HL-60 (cell line): ENCODE measurements around the gene EPM2A.

Source experiments
- DNase-seq, 2 experiments: peaks; one replicate each; pipeline ENCODE4 v3.0.0-alpha.2; 2010 to 2020; ENCODE audit warnings: low read depth in 1 of 2, low spot score in 1 of 2
- H3K27ac ChIP-seq: fragments of 250-450 bp; sonication (Bioruptor Pico); replicated peaks from 2 replicates; pipeline ENCODE4 v1.5.1; 2020; ENCODE audit warnings: mild to moderate bottlenecking, moderate library complexity
- H3K27me3 ChIP-seq: fragments of 250-450 bp; sonication (Bioruptor Pico); 2 replicates; pipeline ENCODE4 v1.5.1; 2021; ENCODE audit warnings: mild to moderate bottlenecking, moderate library complexity; ENCODE audit not compliant: insufficient read depth, poor library complexity, severe bottlenecking
- H3K4me3 ChIP-seq: replicated peaks from 2 replicates; pipeline ENCODE4 v1.5.1; 2011; ENCODE audit warnings: mild to moderate bottlenecking, control low read depth, low read length; ENCODE audit not compliant: insufficient read depth
- GABPA ChIP-seq: IDR thresholded peaks from 2 replicates; pipeline ENCODE4 v1.6.1; 2012; ENCODE audit warnings: low read depth
- POLR2AphosphoS5 ChIP-seq: IDR thresholded peaks from 2 replicates; pipeline ENCODE4 v1.6.1; 2012; ENCODE audit warnings: low read depth
- SPI1 ChIP-seq: IDR thresholded peaks from 2 replicates; pipeline ENCODE4 v1.6.1; 2012; ENCODE audit warnings: low read depth, mild to moderate bottlenecking, borderline replicate concordance
- long read RNA-seq: library from polyadenylated mRNA; unstranded; transcript quantifications from one replicate; pipeline ENCODE4 v2.0.0, GENCODE V29; 2020
- TF ChIP-seq, protein P1 (sequence below): IDR thresholded peaks from one replicate; pipeline ENCODE4 v1.5.1; 2011; ENCODE audit warnings: low read length, control low read depth, inconsistent platforms; ENCODE audit not compliant: insufficient read depth
- TF ChIP-seq, protein P2 (sequence below): IDR thresholded peaks from 2 replicates; pipeline ENCODE4 v1.6.1; 2012; ENCODE audit warnings: low read depth; ENCODE audit not compliant: insufficient replicate concordance

Gene EPM2A
- long read RNA-seq, full-length matches to known transcripts, result 5 of 8 reads
- long read RNA-seq, partial matches to known transcripts, result 1 of 8 reads
- long read RNA-seq, other reads (novel, unspliced or antisense), result 2 of 8 reads

DNA sequence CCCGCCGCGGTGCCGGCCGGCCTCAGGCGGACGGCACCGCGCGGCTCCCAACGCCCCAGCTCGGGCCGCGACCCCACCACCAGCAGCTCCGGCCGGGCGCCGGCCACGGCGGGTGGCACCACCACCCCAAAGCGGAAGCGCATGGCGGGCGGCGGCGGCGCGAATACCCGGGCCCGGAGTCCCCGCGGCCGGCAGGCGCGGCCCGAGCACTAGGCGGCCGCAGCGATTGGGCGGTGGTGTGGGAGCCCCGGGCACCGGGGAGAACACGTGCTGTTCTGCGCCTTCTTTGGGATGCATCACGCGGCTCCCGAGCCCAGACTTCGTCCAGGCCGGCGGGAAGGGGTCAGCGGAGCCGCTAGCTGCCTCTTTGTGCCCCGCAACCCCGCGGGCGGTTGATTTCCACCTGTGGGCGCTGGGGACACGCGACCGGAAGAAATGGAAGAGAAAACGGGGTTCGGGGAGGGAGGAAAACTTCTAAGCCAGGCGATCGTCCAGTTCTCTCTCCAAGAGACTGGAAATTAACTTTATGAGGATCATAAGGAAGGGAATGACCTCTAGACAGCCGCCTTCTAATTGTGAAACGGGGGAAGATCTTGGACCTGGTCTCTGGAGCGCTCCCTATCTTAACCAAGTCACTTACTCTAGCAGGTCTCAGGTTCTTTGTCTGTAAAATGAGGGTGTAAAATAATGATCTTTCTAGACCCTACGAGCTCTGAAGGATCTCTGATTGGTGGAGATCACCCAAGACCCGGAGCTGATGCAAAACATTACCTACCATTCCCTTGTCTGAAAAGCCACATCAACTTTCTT is at the start of gene EPM2A:
Gene EPM2A (minus strand): TSS at position 165 of the 810 bp plus-strand sequence. CDS start 22 bp downstream, at position 143.
- peak within 1 kb of the TSS; percentile 99 for H3K27ac ChIP-seq
- no peak for TF ChIP-seq SPI1
- TF ChIP-seq POLR2AphosphoS5, result peak; percentile 63
- no peak for TF ChIP-seq GABPA
- TF ChIP-seq, protein P1, sequence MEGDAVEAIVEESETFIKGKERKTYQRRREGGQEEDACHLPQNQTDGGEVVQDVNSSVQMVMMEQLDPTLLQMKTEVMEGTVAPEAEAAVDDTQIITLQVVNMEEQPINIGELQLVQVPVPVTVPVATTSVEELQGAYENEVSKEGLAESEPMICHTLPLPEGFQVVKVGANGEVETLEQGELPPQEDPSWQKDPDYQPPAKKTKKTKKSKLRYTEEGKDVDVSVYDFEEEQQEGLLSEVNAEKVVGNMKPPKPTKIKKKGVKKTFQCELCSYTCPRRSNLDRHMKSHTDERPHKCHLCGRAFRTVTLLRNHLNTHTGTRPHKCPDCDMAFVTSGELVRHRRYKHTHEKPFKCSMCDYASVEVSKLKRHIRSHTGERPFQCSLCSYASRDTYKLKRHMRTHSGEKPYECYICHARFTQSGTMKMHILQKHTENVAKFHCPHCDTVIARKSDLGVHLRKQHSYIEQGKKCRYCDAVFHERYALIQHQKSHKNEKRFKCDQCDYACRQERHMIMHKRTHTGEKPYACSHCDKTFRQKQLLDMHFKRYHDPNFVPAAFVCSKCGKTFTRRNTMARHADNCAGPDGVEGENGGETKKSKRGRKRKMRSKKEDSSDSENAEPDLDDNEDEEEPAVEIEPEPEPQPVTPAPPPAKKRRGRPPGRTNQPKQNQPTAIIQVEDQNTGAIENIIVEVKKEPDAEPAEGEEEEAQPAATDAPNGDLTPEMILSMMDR, result no peak
- TF ChIP-seq, protein P2, sequence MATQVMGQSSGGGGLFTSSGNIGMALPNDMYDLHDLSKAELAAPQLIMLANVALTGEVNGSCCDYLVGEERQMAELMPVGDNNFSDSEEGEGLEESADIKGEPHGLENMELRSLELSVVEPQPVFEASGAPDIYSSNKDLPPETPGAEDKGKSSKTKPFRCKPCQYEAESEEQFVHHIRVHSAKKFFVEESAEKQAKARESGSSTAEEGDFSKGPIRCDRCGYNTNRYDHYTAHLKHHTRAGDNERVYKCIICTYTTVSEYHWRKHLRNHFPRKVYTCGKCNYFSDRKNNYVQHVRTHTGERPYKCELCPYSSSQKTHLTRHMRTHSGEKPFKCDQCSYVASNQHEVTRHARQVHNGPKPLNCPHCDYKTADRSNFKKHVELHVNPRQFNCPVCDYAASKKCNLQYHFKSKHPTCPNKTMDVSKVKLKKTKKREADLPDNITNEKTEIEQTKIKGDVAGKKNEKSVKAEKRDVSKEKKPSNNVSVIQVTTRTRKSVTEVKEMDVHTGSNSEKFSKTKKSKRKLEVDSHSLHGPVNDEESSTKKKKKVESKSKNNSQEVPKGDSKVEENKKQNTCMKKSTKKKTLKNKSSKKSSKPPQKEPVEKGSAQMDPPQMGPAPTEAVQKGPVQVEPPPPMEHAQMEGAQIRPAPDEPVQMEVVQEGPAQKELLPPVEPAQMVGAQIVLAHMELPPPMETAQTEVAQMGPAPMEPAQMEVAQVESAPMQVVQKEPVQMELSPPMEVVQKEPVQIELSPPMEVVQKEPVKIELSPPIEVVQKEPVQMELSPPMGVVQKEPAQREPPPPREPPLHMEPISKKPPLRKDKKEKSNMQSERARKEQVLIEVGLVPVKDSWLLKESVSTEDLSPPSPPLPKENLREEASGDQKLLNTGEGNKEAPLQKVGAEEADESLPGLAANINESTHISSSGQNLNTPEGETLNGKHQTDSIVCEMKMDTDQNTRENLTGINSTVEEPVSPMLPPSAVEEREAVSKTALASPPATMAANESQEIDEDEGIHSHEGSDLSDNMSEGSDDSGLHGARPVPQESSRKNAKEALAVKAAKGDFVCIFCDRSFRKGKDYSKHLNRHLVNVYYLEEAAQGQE, result peak; percentile 40
- H3K4me3 ChIP-seq, result peak within 1 kb of the TSS; percentile 71
- peak; percentile 40 to 78 for DNase-seq
- H3K27me3 ChIP-seq, result no peaks in the 10 kb centered on the region

DNA sequence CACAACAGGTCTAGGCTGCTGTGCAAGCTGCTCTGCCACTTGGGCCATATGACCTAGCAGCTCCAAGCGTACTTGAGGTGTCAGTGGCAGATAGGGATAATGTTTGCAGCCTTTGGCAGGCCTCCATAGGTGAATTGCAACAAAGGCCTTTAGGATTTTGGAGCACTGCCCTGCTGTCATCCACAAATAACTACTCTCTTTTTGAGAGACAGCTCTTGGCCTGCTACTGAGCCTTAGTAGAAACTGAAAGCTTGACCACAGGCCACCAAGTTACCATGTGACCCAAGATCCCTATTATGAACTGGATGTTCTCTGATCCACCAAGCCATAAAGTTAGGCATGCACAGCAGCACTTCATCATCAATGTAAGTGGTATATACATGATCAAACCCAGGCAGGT is 49.4 kb upstream of the EPM2A start:
- H3K27me3 ChIP-seq, result no peaks in the 10 kb centered on the region
- TF ChIP-seq SPI1 (no peak), GABPA (no peak), POLR2AphosphoS5 (no peak)
- TF ChIP-seq, protein P2, result no peak
- TF ChIP-seq, protein P1, result no peak
- no peak overlapping the region for H3K4me3 ChIP-seq
- H3K27ac ChIP-seq, result no peak overlapping the region
- no peak for DNase-seq

DNA sequence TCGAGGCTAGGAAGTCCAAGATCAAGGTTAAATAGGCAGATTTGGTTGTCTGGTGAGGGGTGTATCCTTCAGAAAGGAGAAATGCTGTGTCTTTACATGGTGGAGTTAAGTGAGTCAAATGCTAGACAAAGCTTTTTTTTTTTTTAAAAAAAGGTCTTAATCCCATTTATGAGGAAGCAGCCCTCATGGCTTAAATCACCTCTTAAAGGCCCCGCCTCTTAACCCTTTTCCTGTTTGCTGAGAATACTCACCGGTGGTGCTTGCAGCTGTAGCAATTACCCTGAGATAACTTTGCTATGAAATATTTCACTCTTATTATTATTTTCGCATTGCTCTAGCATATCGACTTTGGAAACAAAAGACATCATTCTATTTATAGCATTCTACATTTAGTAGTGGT is 48.5 kb upstream of the EPM2A start:
- Histone ChIP-seq H3K4me3 (no peak overlapping the region), H3K27ac (no peak overlapping the region), H3K27me3 (no peaks in the 10 kb centered on the region)
- no peak for DNase-seq
- TF ChIP-seq GABPA (no peak), POLR2AphosphoS5 (no peak), SPI1 (no peak)
- TF ChIP-seq, protein P2, result no peak
- TF ChIP-seq, protein P1, result no peak
